ENCODE measurements around the gene GANAB. TPM values are rescaled to one million over a fixed set of nuclear protein-coding genes. Genes with fewer than 3 reads are reported as not detected.
A peak's percentile ranks its signal among the peaks of the same experiment; 100 is the strongest.

Gene GANAB
- total RNA-seq, 4 donors from 2014 or later = 72.0 to 118 (median 91.4) TPM

DNA sequence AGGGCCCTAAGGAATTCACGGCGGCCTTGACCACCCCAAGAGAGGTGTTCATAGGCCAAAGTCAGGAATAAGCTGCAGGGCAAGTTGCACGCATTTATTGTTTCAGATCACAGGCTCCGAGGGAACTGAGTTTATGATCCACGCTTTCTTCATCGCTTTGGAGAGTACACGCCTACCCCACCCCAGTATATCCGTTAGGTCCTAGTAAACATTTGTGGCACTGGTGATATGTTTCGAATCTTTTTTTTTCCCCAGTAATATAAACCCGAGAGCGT is 805 bp downstream of the GANAB start:
- peak overlapping the region; percentile 70 for H3K4me3 ChIP-seq (ENCODE audit: low read depth, poor library complexity, severe bottlenecking)
- intact Hi-C loops (cut with DNase I; ENCODE audit: low total_unique reads) = no loop called here
- TF ChIP-seq, protein P1, sequence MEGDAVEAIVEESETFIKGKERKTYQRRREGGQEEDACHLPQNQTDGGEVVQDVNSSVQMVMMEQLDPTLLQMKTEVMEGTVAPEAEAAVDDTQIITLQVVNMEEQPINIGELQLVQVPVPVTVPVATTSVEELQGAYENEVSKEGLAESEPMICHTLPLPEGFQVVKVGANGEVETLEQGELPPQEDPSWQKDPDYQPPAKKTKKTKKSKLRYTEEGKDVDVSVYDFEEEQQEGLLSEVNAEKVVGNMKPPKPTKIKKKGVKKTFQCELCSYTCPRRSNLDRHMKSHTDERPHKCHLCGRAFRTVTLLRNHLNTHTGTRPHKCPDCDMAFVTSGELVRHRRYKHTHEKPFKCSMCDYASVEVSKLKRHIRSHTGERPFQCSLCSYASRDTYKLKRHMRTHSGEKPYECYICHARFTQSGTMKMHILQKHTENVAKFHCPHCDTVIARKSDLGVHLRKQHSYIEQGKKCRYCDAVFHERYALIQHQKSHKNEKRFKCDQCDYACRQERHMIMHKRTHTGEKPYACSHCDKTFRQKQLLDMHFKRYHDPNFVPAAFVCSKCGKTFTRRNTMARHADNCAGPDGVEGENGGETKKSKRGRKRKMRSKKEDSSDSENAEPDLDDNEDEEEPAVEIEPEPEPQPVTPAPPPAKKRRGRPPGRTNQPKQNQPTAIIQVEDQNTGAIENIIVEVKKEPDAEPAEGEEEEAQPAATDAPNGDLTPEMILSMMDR (IDR thresholded peaks at IDR 0.05) = no peak
- TF ChIP-seq POLR2A (IDR thresholded peaks at IDR 0.05) = no peak
- 12 to 14% methylated on average over 11 of the region's 11 CpGs for WGBS, 2 donors
- DNase-seq (ENCODE audit: low spot score in 2 of 2) = no peak

GRCh38 chr11:62644220-62644619 is 2.2 kb downstream of the GANAB start:
- WGBS, 2 donors = 85 to 88% methylated on average over 8 of the region's 8 CpGs
- DNase-seq (ENCODE audit: low spot score in 2 of 2) = no peak
- TF ChIP-seq, protein P1 (IDR thresholded peaks at IDR 0.05) = no peak
- no peak for TF ChIP-seq POLR2A (IDR thresholded peaks at IDR 0.05)
- H3K4me3 ChIP-seq (ENCODE audit: low read depth, poor library complexity, severe bottlenecking) = no peak overlapping the region
- intact Hi-C loops (cut with DNase I; ENCODE audit: low total_unique reads) = no loop called here

GRCh38 chr11:62632492-62632891 is 13.9 kb downstream of the GANAB start:
- no peak for DNase-seq (ENCODE audit: low spot score in 2 of 2)
- no peak overlapping the region for H3K4me3 ChIP-seq (ENCODE audit: low read depth, poor library complexity, severe bottlenecking)
- no peak for TF ChIP-seq POLR2A (IDR thresholded peaks at IDR 0.05)
- TF ChIP-seq, protein P1 (IDR thresholded peaks at IDR 0.05) = no peak
- intact Hi-C loops (cut with DNase I; ENCODE audit: low total_unique reads) = no loop called here
- WGBS, 2 donors = 75 to 86% methylated on average over 6 of the region's 6 CpGs

DNA sequence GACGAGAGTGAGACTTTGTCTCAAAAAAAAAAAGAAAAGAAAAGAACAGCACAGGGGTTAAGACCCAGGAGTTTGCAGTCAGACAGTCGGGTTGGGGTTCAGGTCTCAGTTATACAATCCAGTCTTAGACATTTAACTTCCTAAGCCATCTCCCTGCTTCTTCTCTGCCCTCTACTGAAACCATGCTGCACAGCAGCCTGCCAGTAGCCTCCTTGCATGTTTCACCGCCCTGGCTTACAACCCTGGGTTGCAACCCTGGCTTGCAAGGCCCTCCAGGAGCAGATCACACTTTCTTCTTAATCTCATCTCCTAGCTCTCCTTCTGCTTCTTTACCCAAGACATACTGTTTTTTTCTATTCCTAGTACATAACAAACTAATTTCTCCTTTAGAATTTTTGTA is 18.7 kb downstream of the GANAB start:
- WGBS, 2 donors = 85 to 89% methylated on average over 3 of the region's 3 CpGs
- H3K4me3 ChIP-seq (ENCODE audit: low read depth, poor library complexity, severe bottlenecking) = no peak overlapping the region
- no peak for DNase-seq (ENCODE audit: low spot score in 2 of 2)
- intact Hi-C loops (cut with DNase I; ENCODE audit: low total_unique reads) = no loop called here
- TF ChIP-seq, protein P1 (IDR thresholded peaks at IDR 0.05) = no peak
- no peak for TF ChIP-seq POLR2A (IDR thresholded peaks at IDR 0.05)

GRCh38 chr11:62622476-62623089 is 23.8 kb downstream of the GANAB start:
- DNase-seq (ENCODE audit: low spot score in 2 of 2) = no peak
- TF ChIP-seq, protein P1 (IDR thresholded peaks at IDR 0.05) = no peak
- TF ChIP-seq POLR2A (IDR thresholded peaks at IDR 0.05) = no peak
- H3K4me3 ChIP-seq (ENCODE audit: low read depth, poor library complexity, severe bottlenecking) = no peak overlapping the region
- intact Hi-C loops (cut with DNase I; ENCODE audit: low total_unique reads) = no loop called here
- 80% methylated on average over 7 of the region's 7 CpGs for WGBS, 2 donors
